Uterus (tissue), 2 donors: Measurements from ENCODE around the gene ANKRD55.

Experiments
- POLR2A ChIP-seq, 2 donors: fragments of 450-650 bp; IDR thresholded peaks; one replicate each; pipeline ENCODE4 v1.6.1; 2016; ENCODE audit warnings: antibody characterized with exemption in 2 of 2, mild to moderate bottlenecking in 1 of 2, moderate library complexity in 1 of 2
- TF ChIP-seq, protein P1 (sequence below), 4 experiments: fragments of 200-600 bp in 2 of 4; fragments of 450-650 bp in 2 of 4; sonication (generic) in 2 of 4; IDR thresholded peaks; one replicate each; pipeline ENCODE4 v1.5.1; 2016 to 2019; ENCODE audit warnings: antibody characterized with exemption in 4 of 4, mild to moderate bottlenecking in 2 of 4, moderate library complexity in 1 of 4

DNA sequence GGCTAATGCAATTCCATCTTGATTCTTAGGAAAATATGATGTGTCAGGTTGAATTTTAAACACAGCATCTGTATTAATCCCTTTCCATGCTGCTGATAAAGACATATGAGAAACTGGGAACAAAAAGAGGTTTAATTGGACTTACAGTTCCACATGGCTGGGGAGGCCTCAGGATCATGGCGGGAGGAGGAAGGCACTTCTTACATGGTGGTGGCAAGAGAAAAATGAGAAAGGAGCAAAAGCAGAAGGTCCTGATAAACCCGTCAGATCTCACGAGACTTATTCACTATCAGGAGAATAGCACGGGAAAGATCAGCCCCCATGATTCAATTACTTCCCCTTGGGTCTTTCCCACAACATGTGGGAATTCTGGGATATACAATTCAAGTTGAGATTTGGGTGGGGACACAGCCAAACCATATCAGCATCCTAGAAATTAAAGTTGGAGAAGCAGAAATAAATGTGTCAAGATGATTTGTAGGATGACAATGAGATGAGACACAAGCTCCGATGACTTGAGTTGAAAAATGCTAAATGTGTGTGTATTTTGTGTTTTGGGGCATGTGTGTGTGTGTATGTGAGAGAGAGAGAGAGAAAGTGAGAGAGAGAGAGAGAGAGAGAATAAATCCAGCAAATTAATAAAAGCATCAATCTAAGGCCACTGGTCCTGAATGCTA, 48.5 kb upstream of the ANKRD55 start:
- TF ChIP-seq, protein P1, sequence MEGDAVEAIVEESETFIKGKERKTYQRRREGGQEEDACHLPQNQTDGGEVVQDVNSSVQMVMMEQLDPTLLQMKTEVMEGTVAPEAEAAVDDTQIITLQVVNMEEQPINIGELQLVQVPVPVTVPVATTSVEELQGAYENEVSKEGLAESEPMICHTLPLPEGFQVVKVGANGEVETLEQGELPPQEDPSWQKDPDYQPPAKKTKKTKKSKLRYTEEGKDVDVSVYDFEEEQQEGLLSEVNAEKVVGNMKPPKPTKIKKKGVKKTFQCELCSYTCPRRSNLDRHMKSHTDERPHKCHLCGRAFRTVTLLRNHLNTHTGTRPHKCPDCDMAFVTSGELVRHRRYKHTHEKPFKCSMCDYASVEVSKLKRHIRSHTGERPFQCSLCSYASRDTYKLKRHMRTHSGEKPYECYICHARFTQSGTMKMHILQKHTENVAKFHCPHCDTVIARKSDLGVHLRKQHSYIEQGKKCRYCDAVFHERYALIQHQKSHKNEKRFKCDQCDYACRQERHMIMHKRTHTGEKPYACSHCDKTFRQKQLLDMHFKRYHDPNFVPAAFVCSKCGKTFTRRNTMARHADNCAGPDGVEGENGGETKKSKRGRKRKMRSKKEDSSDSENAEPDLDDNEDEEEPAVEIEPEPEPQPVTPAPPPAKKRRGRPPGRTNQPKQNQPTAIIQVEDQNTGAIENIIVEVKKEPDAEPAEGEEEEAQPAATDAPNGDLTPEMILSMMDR (IDR thresholded peaks at IDR 0.05) = no peak
- TF ChIP-seq POLR2A (IDR thresholded peaks at IDR 0.05) = no peak
